Activated T-cell treated with anti-CD3 and anti-CD28 coated beads, Interleukin-2, amount 50 U/mL, for 24 hours (primary cell): ENCODE results near the gene CDK17.
"Not testable (repeated sequence)": the region's sequence is repeated elsewhere in the genome, so short reads cannot be mapped to it uniquely, and the experiment has no call there.

Experiments
- DNase-seq: peaks from one replicate; pipeline ENCODE4 v3.0.0-alpha.2; 2020
- H3K27ac Mint-ChIP-seq: 2 replicates; pipeline ENCODE4 v1.8.0; 2020; ENCODE audit warnings: mild to moderate bottlenecking, mixed read lengths
- H3K27me3 Mint-ChIP-seq: 2 replicates; pipeline ENCODE4 v1.8.0; 2020; ENCODE audit warnings: mixed read lengths
- H3K36me3 Mint-ChIP-seq: 2 replicates; pipeline ENCODE4 v1.8.0; 2020; ENCODE audit warnings: low read depth, mixed read lengths
- H3K4me1 Mint-ChIP-seq: 2 replicates; pipeline ENCODE4 v1.8.0; 2020; ENCODE audit warnings: low read depth, mixed read lengths
- H3K4me3 Mint-ChIP-seq: 2 replicates; pipeline ENCODE4 v1.8.0; 2020; ENCODE audit warnings: mild to moderate bottlenecking, moderate library complexity, mixed read lengths
- H3K9me3 Mint-ChIP-seq: 2 replicates; pipeline ENCODE4 v1.8.0; 2020; ENCODE audit warnings: mixed read lengths

The CDK17 gene

GRCh38 chr12:96338852-96339471, 61.3 kb downstream of the CDK17 start:
- DNase-seq, result no peak
- Mint-ChIP-seq H3K4me3 (no peak overlapping the region), H3K27ac (no peak overlapping the region), H3K27me3 (no peaks in the 10 kb centered on the region), H3K36me3 (peaks cover 48% of the 10 kb centered on the region), H3K9me3 (peaks cover 23% of the 10 kb centered on the region), H3K4me1 (peaks cover 66% of the 10 kb centered on the region)

DNA sequence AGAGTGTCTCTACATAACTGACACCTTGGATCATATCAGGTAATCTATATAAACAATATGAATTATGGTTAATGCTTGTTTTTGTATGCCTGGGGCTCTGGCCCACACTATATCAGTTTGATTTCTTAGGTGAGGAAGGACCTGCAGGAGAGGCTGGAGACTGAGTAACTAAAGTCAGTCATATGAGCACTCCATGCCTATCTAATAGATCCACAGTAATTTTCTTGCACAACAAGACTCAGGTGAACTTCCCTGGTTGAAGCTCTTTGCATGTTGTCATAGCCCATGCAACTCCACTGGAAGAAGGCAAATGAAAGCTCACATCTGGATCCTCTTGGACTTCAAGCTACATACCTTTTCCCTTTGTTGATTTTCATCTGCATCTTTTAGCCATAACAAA, 62.3 kb downstream of the CDK17 start:
- H3K36me3 Mint-ChIP-seq, result peaks cover 43% of the 10 kb centered on the region
- H3K9me3 Mint-ChIP-seq, result peaks cover 14% of the 10 kb centered on the region
- H3K4me1 Mint-ChIP-seq, result peaks cover 59% of the 10 kb centered on the region
- DNase-seq, result no peak
- no peaks in the 10 kb centered on the region for H3K27me3 Mint-ChIP-seq
- H3K27ac Mint-ChIP-seq, result no peak overlapping the region
- H3K4me3 Mint-ChIP-seq, result no peak overlapping the region

DNA sequence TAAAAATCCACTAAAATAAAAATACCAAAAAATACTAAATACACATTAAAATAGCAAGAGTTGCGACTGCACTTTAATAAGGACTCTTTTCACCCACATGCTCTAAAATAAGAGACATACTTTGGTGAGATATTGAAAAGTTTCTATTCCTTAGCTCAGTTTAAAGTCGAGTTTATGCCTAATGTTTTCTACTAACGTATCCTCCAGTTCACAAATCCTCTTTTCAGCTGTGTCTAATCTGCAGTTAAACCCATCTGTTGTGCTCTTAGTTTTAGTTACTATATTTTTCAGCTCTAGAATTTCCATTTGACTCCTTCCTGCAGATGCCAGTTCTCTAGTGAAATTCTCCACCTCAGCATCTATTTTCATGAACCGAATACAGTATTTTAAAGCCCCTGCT, 63.8 kb downstream of the CDK17 start:
- peaks cover 44% of the 10 kb centered on the region for H3K36me3 Mint-ChIP-seq
- H3K27me3 Mint-ChIP-seq, result no peaks in the 10 kb centered on the region
- H3K27ac Mint-ChIP-seq, result no peak overlapping the region
- peaks cover 11% of the 10 kb centered on the region for H3K9me3 Mint-ChIP-seq
- peaks cover 60% of the 10 kb centered on the region for H3K4me1 Mint-ChIP-seq
- H3K4me3 Mint-ChIP-seq, result no peak overlapping the region
- no peak for DNase-seq

GRCh38 chr12:96335270-96335669, 65.0 kb downstream of the CDK17 start:
- Mint-ChIP-seq H3K4me3 (peak overlapping the region; percentile 21), H3K4me1 (peaks cover 56% of the 10 kb centered on the region), H3K9me3 (peaks cover 11% of the 10 kb centered on the region), H3K36me3 (peaks cover 55% of the 10 kb centered on the region), H3K27ac (peak overlapping the region; percentile 69), H3K27me3 (no peaks in the 10 kb centered on the region)
- DNase-seq, result no peak

- no peak for DNase-seq
- peaks cover 61% of the 10 kb centered on the region for H3K4me1 Mint-ChIP-seq
- H3K4me3 Mint-ChIP-seq, result no peak overlapping the region
- peaks cover 58% of the 10 kb centered on the region for H3K36me3 Mint-ChIP-seq
- H3K27me3 Mint-ChIP-seq, result no peaks in the 10 kb centered on the region
- peaks cover 11% of the 10 kb centered on the region for H3K9me3 Mint-ChIP-seq
- no peak overlapping the region for H3K27ac Mint-ChIP-seq
These were observed 65.7 kb downstream of the CDK17 start for GRCh38 chr12:96334502-96334901.

- no peaks in the 10 kb centered on the region for H3K27me3 Mint-ChIP-seq
- DNase-seq, result no peak
- peaks cover 55% of the 10 kb centered on the region for H3K36me3 Mint-ChIP-seq
- no peak overlapping the region for H3K4me3 Mint-ChIP-seq
- H3K4me1 Mint-ChIP-seq, result peaks cover 62% of the 10 kb centered on the region
- no peak overlapping the region for H3K27ac Mint-ChIP-seq
- no peaks in the 10 kb centered on the region for H3K9me3 Mint-ChIP-seq
These were observed 70.7 kb downstream of the CDK17 start for GRCh38 chr12:96329545-96329944.

DNA sequence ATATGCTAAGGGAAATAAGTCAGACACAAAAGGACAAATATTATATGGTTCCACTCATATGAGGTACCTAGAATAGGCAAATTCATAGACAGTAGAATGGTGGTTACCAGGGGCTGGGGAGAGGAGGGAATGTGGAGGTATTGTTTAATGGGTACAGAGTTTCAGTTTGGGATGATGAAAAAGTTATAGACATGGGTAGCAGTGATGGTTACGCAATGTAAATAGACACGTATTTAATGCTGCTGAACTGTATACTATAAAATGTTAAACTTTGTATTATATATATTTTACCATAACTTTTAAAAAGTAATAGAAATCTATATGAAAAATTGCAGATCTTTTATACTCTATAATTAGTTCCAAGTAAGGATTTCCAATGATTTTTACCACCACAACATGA, 71.2 kb downstream of the CDK17 start:
- H3K4me1 Mint-ChIP-seq, result peaks cover 59% of the 10 kb centered on the region

DNA sequence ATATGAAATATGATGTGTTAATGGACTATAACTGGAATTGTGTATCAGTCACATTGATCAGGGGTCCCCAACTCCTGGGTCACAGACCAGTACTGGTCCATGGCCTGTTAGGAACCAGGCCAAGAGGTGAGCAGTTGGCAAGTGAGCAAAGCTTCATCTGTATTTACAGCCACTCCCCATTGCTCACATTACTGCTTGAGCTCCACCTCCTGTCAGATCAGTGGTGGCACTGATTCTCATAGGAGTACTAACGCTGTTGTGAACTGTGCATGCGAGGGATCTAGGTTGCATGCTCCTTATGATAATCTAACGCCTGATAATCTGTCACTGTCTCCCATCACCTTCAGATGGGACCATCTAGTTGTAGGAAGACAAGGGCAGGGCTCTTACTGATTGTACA, 72.3 kb downstream of the CDK17 start:
- no peak overlapping the region for H3K4me3 Mint-ChIP-seq
- peak overlapping the region; percentile 79 for H3K27ac Mint-ChIP-seq
- no peak for DNase-seq
- H3K27me3 Mint-ChIP-seq, result no peaks in the 10 kb centered on the region
- H3K36me3 Mint-ChIP-seq, result peaks cover 64% of the 10 kb centered on the region
- H3K4me1 Mint-ChIP-seq, result peaks cover 59% of the 10 kb centered on the region
- H3K9me3 Mint-ChIP-seq, result no peaks in the 10 kb centered on the region

More for the DNA sequence above, 71.2 kb downstream of the CDK17 start:
- Mint-ChIP-seq H3K27me3 (no peaks in the 10 kb centered on the region), H3K4me3 (no peak overlapping the region), H3K36me3 (peaks cover 58% of the 10 kb centered on the region), H3K9me3 (no peaks in the 10 kb centered on the region), H3K27ac (no peak overlapping the region)
- no peak for DNase-seq

DNA sequence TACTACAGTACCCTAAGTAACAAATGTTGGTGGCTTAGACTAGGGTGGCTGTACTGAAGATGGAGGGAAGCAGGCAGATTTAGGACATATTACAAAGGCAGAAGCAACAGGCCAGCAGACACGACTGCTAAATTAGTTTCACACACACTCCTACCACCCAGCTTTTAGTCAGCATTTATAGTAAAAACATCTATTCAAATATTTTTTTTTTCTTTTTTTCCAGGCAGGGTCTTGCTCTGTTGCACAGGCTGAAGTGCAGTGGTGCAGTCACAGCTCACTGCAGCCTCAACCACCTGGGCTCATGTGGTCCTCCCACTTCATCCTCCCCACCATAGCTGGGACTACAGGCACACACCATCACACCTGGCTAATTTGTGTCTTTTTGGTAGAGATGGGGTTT, 72.9 kb downstream of the CDK17 start:
- Mint-ChIP-seq H3K27me3 (no peaks in the 10 kb centered on the region), H3K4me3 (no peak overlapping the region), H3K36me3 (peaks cover 67% of the 10 kb centered on the region), H3K27ac (peak overlapping the region; percentile 79), H3K9me3 (no peaks in the 10 kb centered on the region), H3K4me1 (peaks cover 59% of the 10 kb centered on the region)
- DNase-seq, result no peak

DNA sequence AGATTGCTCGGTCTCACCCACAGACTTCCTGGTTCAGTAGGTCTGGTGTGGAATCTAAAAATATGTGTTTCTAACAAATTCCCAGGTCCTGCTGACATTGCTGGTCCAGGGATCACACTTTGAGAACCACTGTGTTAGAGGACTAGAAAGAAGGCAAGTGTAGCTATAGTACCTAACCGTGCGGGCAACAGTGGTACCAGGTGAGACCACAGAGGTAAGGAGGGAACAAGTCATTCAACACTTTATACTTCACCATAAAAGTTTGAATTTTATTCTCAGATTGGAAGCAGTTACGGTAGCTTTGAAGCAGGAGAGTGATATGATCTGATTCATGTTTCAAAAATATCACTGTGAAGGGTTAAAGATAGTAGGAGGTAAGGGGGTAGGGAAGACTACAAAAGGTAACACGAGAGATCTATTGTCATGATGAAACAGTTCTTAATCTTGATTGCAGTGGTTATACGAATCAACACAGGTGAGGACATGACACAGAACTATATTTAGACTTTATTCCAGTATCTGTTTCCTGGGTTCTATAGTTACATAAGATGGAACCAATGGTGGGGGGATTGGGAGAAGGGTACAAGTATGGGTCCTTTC, 73.5 kb downstream of the CDK17 start:
- DNase-seq, result no peak
- Mint-ChIP-seq H3K9me3 (peaks cover 4% of the 10 kb centered on the region), H3K36me3 (peaks cover 69% of the 10 kb centered on the region), H3K4me3 (no peak overlapping the region), H3K27ac (peak overlapping the region; percentile 53), H3K4me1 (peaks cover 61% of the 10 kb centered on the region), H3K27me3 (no peaks in the 10 kb centered on the region)

DNA sequence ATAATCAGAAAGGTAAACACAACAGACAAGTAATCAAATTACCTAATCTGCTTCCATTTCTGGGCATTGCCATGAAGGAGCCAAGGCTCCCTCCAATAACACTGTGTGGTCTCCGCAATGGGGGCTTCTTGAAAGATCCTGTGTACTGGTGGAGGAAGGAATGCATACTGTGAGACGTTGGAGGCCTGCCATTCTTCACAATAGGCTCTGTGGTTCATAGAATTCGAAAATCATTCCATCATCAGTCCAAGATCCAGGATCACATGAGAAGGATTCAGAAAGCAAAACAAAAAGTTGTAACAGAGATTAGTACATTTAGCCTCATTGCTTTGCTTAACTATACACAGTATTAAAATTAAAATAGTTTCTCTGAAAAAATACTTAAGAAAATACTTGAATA, 76.3 kb downstream of the CDK17 start:
- H3K4me1 Mint-ChIP-seq, result peaks cover 43% of the 10 kb centered on the region
- no peaks in the 10 kb centered on the region for H3K27me3 Mint-ChIP-seq
- peaks cover 49% of the 10 kb centered on the region for H3K36me3 Mint-ChIP-seq
- DNase-seq, result no peak
- no peak overlapping the region for H3K4me3 Mint-ChIP-seq
- H3K27ac Mint-ChIP-seq, result no peak overlapping the region
- peaks cover 4% of the 10 kb centered on the region for H3K9me3 Mint-ChIP-seq

GRCh38 chr12:96322720-96323119, 77.5 kb downstream of the CDK17 start:
- Mint-ChIP-seq H3K4me1 (peaks cover 32% of the 10 kb centered on the region), H3K4me3 (no peak overlapping the region), H3K9me3 (peaks cover 6% of the 10 kb centered on the region), H3K27me3 (no peaks in the 10 kb centered on the region), H3K27ac (no peak overlapping the region), H3K36me3 (peaks cover 43% of the 10 kb centered on the region)
- DNase-seq, result no peak

GRCh38 chr12:96321941-96322340, 78.3 kb downstream of the CDK17 start:
- Mint-ChIP-seq H3K4me1 (peaks cover 24% of the 10 kb centered on the region), H3K9me3 (peaks cover 6% of the 10 kb centered on the region), H3K27me3 (no peaks in the 10 kb centered on the region), H3K36me3 (peaks cover 39% of the 10 kb centered on the region), H3K27ac (no peak overlapping the region), H3K4me3 (no peak overlapping the region)
- DNase-seq, result no peak

- Mint-ChIP-seq H3K36me3 (peaks cover 27% of the 10 kb centered on the region), H3K4me1 (peaks cover 29% of the 10 kb centered on the region)
- not testable (repeated sequence) for H3K27me3 Mint-ChIP-seq, H3K27ac Mint-ChIP-seq, H3K9me3 Mint-ChIP-seq, H3K4me3 Mint-ChIP-seq, DNase-seq
These were observed 82.4 kb downstream of the CDK17 start for GRCh38 chr12:96317801-96318200.

- H3K27ac Mint-ChIP-seq, result peak overlapping the region; percentile 91
- peak; percentile 55 for DNase-seq
- not testable (repeated sequence) for H3K9me3 Mint-ChIP-seq, H3K27me3 Mint-ChIP-seq
- H3K4me1 Mint-ChIP-seq, result peaks cover 24% of the 10 kb centered on the region
- peak overlapping the region; percentile 88 for H3K4me3 Mint-ChIP-seq
- H3K36me3 Mint-ChIP-seq, result peaks cover 27% of the 10 kb centered on the region
These were observed 84.3 kb downstream of the CDK17 start for GRCh38 chr12:96315741-96316481.
